GM19328 (cell line): Measurements from ENCODE around the gene GMEB1.
"Not testable (repeated sequence)": the region's sequence is repeated elsewhere in the genome, so short reads cannot be mapped to it uniquely, and the experiment has no call there.

Source experiments
- ATAC-seq: cut with Tn5 transposase; IDR thresholded peaks from one replicate; pipeline ENCODE4 v1.9.1; 2021; ENCODE audit warnings: mild to moderate bottlenecking, moderate library complexity; ENCODE audit not compliant: unreplicated experiment

GMEB1 gene

DNA sequence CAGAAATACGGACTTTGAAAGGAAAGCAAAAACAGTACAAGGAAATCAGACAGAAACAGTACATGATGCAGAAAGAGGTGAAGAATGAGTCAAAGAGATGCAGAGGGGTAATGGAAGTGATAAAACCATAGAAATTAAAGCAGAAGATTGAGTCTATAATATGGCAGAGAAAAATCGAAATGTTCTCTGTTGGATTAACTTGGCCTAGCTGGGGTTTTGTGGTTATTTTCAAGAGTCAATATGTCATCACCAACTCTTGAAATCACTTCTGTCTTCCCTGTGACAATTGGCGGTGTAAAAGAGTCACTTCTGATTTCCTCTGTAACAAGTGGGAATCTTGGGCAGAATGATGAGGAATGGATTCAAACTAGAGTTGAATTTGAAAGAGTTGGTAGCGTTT, 75.6 kb downstream of the GMEB1 start:
- no peak for ATAC-seq

- ATAC-seq: no peak
Observed at GRCh38 chr1:28745653-28746173, 77.1 kb downstream of the GMEB1 start.

- ATAC-seq: no peak
Observed at GRCh38 chr1:28750330-28750729, 81.7 kb downstream of the GMEB1 start.

DNA sequence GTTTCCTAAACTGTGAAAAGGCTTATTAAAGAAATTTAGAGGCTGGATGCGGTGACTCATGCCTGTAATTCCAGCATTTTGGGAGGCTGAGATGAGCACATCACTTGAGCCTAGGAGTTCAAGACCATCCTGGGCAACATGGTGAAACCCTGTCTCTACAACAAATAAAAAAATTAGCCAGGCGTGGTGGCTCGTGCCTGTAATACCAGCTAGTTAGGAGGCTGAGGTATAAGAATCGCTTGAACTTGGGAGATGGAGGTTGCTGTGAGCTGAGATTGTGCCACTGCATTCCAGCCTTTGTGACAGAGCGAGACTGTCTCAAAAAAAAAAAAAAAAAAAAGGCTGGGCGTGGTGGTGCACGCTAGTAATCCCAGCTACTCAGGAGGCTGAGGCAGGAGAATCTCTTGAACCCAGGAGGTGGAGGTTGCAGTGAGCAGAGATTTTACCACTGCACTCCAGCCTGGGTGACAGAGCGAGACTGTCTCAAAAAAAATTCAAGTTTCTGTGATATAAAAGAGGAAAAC, 82.2 kb downstream of the GMEB1 start:
- not testable (repeated sequence) for ATAC-seq

DNA sequence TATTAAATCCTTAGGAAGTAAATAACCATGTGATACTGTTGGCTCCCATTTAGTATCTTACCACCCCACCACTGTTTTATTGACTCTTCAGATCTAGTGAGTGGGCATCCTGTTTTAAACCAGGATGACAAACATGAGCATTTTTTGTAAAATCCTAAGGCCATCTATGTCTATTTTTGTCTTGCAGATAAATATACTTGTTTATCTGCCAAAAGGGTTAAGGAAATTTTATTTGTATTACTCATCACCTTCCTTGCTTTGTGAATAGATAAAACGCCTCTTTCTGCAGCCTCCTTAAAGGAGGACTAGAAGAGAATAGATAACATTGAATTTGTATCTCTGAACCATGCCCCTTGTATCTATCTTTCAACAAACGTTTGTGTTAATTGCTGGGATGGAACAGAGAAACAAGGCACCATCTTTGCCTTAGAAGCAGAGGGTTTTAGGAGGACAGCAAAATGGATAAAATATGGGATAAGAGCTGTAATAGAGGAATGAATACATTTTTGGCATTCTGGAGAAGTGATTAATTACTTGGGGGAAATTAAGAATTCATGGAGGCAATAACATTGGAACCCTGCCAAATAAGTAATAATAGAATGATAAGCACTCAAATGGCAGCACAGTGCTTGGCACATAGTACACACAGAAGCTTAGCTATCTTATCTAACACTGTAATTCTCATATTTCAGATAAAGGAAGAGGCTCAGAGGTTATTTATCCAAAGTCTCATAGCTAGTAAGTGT, 82.9 kb downstream of the GMEB1 start:
- no peak for ATAC-seq

- no peak for ATAC-seq
Observed at GRCh38 chr1:28755701-28756100, 87.1 kb downstream of the GMEB1 start.

DNA sequence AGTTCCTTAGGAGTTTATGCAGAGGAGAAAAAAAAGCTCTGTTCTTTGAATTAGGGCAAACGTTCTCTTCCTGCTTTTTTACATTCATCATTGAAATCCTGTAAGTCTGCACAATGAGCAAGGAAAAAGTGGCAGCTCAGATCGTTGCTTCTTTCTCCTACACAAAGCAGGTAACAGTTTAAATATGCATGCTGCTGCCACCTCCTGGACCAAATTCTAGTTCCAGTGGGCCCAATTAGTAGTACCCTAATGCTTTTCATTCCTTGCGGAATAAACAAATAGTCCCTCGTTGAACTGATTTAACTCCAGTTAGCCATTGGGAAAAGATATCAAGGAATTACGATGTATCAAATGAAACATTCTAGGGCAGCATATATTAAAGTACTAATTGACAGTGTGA, 88.3 kb downstream of the GMEB1 start:
- ATAC-seq: no peak

GRCh38 chr1:28758420-28758819, 89.8 kb downstream of the GMEB1 start:
- ATAC-seq: no peak

DNA sequence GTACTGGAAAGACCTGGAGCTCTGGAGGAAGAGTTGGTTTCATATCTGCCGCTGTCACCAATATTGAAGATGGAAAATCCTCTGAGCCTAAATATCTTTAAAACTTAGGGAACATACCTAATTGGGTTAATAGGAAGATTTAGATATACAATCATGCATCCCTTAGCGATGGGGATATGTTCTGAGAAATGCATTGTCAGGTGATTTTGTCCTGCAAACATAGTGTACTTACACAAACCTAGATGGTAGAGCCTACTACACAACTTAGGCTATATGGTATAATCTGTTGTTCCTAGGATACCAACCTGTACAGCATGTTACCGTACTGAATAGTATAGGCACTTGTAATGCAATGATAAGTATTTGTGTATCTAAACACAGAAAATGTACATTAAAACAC, 90.7 kb downstream of the GMEB1 start:
- ATAC-seq: no peak

GRCh38 chr1:28761189-28761588, 92.6 kb downstream of the GMEB1 start:
- no peak for ATAC-seq

- no peak for ATAC-seq
Observed at GRCh38 chr1:28766532-28767183, 98.1 kb downstream of the GMEB1 start.
